ENCODE results near the gene FBF1.
A peak's percentile ranks its signal among the peaks of the same experiment; 100 is the strongest.

FBF1 gene

GRCh38 chr17:75950855-75951554 is 10.2 kb upstream of the FBF1 start:
- DNase-seq, result peak; percentile 66

GRCh38 chr17:75950421-75950820 is 9.6 kb upstream of the FBF1 start:
- DNase-seq, result no peak

- DNase-seq, result no peak
Measured at GRCh38 chr17:75945211-75945610, 4.4 kb upstream of the FBF1 start.

GRCh38 chr17:75943491-75943890 is 2.6 kb upstream of the FBF1 start:
- DNase-seq, result no peak

GRCh38 chr17:75942473-75942872 is 1.6 kb upstream of the FBF1 start:
- no peak for DNase-seq

GRCh38 chr17:75941442-75941819 is 589 bp upstream of the FBF1 start:
- no peak for DNase-seq

GRCh38 chr17:75937652-75938051 is 3.2 kb downstream of the FBF1 start:
- no peak for DNase-seq

GRCh38 chr17:75933808-75934207 is 7.0 kb downstream of the FBF1 start:
- DNase-seq, result no peak

- DNase-seq, result no peak
Measured at GRCh38 chr17:75932852-75933251, 8.0 kb downstream of the FBF1 start.

- no peak for DNase-seq
Measured at GRCh38 chr17:75931062-75931461, 9.8 kb downstream of the FBF1 start.

GRCh38 chr17:75927286-75927922 is 13.4 kb downstream of the FBF1 start:
- no peak for DNase-seq

GRCh38 chr17:75926456-75926855 is 14.4 kb downstream of the FBF1 start:
- DNase-seq, result no peak

GRCh38 chr17:75925912-75926311 is 14.9 kb downstream of the FBF1 start:
- no peak for DNase-seq

GRCh38 chr17:75925103-75925502 is 15.7 kb downstream of the FBF1 start:
- no peak for DNase-seq

- DNase-seq, result no peak
Measured at GRCh38 chr17:75922963-75923874, 17.6 kb downstream of the FBF1 start.

GRCh38 chr17:75922173-75922961 is 18.5 kb downstream of the FBF1 start:
- DNase-seq, result no peak

- no peak for DNase-seq
Measured at GRCh38 chr17:75921596-75921995, 19.2 kb downstream of the FBF1 start.

- no peak for DNase-seq
Measured at GRCh38 chr17:75920045-75920560, 20.7 kb downstream of the FBF1 start.

GRCh38 chr17:75919611-75920010 is 21.2 kb downstream of the FBF1 start:
- no peak for DNase-seq

- DNase-seq, result no peak
Measured at GRCh38 chr17:75917917-75918445, 22.9 kb downstream of the FBF1 start.

- no peak for DNase-seq
Measured at GRCh38 chr17:75917141-75917916, 23.5 kb downstream of the FBF1 start.

- DNase-seq, result no peak
Measured at GRCh38 chr17:75915268-75915667, 25.6 kb downstream of the FBF1 start.

All from right hindlimb (tissue), 1 donor.